CD1c-positive myeloid dendritic cell (primary cell): ENCODE measurements around the gene SREBF1.

Experiments used
- DNase-seq: peaks from one replicate; pipeline ENCODE4 v3.0.0-alpha.2; 2016; ENCODE audit errors: extremely low spot score

SREBF1 gene

DNA sequence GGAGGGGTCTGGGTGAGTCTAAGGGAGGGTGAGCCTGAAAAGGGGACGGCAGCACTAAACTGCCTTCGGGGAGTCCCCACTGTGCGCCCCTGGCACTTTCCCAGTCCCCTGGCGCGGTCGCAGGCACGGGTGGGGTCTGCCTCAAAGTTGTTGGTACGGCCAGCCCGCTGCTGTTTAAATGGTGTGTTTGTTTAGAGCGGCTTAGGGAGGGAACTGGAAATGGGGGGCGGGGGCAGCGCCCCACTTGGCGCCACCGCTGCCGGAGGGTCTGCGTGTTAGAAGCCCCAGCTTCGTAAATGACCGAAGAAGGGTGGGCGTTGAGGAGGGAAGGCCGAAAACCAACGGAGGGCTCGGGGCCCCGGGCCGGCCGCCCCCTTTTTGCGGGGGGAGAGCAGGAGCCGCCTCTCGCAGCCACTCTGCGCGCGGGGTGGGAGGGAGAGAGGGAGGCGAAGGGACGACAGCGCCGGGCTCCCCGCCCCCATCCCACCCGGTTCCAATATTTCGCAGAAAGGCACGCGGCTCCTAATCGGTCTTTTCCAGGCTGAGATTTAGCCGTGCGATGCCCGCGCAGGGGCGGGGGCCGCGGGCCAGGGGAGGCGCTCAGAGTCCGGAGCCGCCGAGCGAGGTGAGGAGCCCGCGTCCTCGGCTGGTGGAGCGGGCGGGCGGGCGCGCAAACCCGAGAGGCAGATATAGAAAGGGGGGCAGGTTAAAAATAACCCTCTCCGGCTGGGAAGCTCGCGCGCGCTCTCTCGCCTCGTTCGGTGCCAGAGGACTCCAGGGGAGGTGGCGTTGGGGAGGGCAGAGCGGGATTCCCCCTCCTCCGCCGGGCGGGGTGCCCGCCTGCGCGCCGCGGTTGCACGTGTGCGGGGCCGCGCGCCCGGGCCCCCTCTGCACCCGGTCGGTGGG lies 54.9 kb downstream of the SREBF1 start:
- peak; percentile 8 for DNase-seq

DNA sequence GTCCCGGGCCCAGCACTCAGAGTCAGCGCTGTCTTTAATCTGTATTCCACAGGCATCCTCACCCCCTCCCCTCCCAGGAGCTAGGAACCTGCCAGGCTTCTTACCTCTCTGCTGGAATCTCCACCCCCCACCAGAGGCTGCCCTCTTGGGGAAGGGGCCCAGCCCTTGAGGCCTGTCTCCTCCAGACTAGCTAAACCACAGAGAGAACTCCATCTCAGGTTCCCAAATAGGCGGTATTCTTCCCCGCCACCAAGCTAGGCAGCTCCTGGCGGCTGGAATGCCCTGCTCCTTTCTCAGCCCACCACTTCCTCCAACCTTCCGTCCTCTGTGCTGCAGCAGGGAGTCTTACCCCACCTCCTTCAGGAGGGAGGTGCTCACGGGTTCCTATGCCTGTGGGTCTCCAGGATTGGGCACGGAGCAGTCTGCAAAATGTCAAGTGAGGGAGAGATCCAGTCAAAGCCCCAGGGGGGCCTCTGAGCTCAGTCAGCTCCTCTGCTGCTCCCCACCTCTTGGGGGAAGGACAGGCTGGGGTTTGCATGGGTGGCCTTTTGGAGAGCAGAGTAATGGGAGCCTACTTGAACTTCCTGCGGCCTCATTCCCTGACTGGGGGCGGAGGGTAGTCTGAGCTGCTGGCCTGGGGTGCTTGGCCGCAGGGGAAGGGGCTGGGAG lies 55.7 kb downstream of the SREBF1 start:
- DNase-seq, result peak; percentile 4

DNA sequence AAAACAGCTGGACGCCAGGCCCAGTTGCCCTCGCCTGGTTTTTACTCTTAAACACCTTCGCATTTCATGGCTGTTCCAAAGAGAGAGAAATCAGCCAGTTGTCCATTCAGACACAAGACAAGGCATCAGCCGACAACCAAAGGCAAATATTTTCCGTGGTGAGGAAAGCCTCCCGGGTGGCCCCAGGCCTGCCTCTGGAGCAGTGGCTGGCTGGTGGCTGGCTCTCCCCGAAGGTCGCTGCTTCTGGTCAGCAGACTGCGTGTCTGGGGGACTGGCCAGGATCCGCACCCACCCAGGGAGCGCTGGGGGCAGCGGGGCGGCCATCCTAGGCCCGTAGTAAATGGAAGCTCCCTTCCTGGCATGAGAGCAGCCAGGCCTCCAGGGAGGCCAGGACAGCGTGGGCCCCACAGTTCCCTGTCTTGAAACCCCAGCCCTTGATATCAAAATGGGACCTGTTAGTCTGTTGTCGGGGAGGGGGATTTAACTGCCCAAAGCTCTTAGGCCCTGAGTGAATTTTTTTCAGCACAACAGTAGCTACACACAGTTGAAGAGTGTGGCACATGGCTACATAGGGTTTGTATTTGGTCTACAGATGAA lies 57.7 kb downstream of the SREBF1 start:
- no peak for DNase-seq

DNA sequence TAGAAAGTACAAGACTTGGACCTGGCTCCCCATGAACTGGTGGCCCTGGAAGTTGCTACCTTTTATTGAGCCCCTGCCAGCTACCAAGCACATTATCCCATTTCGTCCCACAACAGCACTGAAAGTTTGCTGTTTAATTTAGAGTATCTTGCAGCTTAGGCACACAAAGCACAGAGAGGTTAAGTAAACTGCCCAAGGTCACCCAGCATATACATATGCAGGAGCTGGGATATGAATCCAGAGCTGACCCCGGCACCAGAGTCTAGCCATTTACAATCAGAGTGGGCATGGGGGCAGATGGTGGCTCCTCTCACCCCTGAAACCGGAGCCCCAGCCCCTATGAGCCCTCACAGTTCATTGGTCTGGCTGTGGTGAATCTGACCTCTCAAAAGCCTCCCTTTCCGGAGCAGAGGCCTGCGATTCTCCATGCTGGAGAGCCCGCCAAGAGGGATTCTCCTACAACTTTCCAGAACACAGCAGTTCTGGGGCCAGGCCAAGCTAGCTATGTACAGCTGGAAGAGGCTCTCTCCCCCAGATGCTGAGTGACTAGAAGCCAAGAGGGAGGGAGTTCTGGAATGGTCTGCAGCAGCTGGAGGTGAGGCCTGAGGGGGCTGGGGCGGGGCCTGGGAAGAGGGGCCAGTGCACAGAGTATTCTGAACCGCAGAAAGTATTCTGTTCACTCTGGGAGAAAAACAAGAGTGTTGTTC lies 58.3 kb downstream of the SREBF1 start:
- no peak for DNase-seq

DNA sequence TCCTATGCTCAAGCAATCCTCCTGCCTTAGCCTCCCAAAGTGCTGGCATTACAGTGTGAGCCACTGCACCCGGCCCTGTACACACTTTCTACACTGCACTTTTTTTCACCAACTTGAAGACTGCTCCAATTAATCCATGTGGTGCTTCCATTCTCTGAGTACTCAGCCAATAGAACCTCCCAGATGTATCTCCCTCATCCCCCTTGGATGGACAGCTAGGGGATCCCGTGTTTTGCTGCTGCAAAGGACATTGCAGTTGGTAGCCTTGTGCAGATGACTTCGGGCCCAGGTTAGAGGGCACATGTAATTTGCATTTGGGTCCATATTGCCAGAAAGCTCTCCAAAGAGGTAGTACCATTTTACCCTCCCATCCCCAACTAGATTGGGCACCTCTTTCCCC lies 59.9 kb downstream of the SREBF1 start:
- DNase-seq, result no peak

DNA sequence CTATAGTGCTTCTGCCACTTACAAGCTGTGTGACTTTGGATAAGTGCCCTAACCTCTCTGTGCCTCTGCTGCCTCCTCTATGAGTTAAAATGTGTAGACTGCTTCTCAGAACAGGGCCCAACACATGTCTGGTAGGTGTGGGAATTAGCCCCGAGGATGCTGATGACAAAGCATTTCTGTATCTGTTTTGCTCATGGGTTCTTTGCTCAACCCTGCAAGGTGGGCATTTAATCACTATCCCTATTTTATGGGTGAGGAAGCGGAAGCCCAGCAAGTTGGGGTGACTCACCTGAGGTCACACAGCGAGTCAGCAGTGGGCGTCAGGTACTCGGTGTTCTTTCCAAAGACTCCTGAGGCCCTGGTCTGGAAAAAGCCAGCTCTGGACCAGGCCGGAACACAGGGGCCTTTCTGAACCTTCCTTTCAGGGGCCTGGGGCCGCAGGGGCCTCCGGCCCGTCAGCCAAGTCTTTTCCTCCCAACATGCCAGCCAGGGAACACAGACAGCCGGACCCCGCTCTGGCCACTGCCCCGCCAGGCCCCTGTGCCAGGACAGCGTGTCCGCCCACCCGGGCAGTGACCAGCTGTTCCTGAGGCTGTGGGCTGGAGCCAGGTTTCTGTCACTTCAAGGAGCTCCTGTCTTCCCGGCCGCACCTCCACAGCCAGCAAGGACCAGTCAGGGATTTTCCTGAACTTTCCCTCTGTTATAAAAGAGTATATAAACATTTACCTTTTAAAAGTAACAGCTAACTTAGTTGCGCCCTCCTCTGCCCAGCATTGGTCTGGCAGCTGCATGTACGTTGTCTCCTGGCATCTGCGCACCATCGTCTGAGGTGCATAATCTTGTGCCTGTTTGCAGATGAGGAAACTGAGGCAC lies 62.5 kb downstream of the SREBF1 start:
- no peak for DNase-seq

DNA sequence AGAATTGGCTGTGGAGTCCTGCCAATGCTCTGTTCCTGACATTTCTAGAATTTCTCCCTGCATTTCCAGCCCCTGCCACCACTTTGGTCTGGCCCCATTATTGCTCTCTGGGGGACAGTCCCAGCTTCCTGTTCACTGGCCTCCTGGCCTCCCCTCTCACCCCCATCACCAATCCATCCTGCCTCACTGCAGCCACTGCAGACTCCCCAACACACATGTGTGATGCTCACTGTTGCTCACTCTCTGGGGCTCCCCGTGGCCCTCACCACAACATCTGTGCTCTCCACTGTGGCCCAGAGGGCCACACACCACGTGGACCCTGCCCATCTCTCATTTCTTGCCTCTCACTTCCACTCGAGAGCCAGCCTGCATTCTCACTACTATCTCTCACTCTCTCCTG lies 64.6 kb downstream of the SREBF1 start:
- DNase-seq, result no peak

DNA sequence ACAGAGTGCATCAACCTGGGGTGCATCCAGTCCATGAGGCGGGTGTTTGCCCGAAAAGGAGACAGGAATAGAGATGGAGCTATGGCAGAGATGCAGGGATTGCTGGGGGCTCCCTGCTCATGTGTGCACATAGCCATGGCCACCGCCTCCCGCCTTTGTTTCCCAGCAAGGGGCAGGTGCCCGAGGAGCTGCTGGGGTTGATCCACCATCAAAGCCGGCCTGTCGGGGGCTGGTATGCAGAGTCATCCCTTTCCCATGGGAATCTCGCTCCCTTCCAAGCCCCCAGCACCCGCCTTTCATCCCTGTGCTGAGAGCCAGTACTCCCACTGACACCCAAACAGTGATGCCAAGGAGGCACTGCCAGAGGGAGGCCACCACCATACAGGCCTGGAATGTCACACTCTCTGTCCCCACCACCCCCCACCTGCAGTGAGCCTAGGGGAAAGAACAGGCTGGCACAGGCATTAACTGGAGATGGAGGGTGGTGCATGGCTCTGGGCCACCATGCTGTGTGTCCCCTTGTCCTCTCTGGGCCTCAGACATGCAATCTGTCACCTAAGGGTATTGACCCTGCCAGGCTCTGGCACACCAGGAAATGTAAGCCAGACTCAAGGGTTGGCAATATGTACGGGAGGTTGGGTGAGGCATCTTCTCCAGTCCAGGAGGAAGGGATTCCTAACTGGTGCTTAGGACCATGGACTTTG lies 65.1 kb downstream of the SREBF1 start:
- DNase-seq, result no peak

DNA sequence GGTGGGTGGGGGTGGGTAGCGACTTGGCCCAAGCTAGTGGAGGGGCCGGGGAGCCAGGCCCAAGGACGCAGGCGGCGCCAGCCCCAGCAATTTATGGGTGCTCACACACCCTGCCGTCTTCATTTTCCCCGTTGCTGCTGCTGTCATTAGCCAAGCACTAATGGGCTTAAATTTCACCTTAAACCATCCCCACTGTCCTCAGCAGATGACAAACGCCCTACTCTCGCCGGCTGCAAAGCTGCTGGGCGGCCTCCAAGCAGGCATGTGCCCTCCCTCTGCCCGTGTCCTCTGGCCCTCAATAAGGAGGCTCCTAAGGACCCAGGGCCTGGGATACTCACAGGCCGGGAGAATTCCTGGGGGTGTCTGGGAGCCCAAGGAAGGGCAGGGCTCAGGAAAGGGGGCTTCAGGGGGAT lies 66.1 kb downstream of the SREBF1 start:
- DNase-seq, result no peak

DNA sequence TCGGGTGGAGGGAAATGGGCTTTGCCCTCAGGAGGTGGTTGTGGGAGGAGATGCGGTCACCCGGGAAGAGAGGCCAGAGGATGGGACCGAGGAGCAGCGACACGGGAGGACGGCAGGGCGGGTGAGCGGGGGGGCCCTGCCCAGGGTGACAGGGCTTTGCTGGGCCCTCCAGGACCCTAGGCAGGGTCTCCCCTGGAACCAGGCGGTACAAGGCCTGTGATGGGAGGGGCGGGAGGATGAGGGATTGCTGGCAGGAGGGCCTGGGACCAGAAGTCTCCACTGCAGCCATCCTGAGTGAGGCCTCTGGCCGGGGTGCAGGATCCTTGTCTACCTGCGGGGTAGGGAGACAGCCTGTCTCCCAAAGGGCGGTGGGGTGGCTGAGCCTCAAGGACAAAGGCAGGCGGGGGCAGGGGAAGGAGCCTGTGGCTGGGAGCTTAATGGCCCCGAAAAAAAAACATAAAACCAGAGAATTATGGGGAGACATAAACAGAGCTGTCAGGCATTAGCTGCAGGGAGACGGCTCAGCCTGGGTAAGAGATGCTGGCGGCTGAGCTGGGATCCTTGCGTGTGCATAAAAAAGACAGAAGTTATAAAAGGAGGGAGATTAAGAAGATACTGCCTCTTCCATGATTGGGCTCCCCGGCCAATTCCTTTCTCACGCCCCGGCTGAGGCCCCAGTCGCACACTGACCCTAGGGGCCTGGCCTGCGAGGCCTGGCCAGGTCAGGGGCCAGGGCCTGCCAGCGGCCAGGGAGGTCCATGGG lies 66.7 kb downstream of the SREBF1 start:
- no peak for DNase-seq

DNA sequence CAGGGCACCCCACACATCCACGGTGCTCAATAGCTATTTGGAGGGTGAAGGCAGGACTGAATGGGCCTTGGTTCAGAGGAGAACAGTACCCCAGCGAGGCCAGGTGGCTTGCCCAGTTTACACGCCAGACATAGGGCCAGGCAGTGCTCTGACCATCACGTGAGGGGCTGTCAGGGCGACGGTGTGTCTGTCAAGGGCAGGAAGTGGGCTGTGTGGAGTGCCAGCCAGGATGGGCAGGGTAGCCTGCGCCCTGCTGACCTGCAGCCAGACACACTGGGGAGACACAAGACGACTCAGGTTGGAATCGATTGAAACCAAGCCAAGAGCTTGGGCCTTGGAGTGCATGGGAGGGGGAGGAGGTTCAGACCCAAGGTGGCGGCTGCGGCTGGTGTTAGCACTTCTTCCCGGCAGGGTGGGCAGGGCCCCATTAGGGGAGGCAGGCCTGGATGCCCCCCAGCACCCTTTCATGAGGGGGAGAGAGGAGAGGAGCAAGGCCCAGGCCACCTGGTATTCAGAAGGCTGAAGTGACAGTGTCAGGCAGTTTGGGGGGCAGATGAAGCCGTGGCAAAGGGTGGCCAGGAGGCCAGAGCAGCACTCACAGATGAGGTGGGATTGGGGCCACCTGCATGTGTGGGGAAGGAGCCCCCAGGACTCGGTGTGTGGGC lies 68.2 kb downstream of the SREBF1 start:
- no peak for DNase-seq

DNA sequence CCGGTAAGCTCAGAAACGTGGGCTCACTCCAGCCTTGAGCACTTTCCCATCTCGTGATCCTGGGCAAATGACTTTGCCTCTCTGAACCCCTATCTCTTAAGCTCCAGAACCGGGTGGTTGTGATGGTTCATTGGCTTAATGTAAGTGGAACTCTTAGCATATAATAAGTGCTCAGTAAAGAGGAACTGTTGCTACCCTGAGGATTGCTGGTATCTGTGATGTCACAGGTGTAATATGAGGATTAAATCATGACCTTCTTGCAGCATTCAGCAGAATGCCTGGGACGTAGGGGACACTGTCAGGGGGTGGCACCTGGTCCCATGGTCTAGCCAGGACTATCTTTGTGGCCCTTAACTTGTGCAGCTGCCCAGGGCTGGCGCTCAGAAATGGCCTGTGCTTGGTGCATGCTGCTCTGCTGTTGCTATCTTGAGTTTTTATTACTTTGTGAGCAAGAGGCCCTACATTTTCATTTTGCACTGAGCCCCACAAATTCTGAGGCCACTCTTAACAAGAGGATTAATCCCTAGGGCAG lies 68.8 kb downstream of the SREBF1 start:
- DNase-seq, result no peak

DNA sequence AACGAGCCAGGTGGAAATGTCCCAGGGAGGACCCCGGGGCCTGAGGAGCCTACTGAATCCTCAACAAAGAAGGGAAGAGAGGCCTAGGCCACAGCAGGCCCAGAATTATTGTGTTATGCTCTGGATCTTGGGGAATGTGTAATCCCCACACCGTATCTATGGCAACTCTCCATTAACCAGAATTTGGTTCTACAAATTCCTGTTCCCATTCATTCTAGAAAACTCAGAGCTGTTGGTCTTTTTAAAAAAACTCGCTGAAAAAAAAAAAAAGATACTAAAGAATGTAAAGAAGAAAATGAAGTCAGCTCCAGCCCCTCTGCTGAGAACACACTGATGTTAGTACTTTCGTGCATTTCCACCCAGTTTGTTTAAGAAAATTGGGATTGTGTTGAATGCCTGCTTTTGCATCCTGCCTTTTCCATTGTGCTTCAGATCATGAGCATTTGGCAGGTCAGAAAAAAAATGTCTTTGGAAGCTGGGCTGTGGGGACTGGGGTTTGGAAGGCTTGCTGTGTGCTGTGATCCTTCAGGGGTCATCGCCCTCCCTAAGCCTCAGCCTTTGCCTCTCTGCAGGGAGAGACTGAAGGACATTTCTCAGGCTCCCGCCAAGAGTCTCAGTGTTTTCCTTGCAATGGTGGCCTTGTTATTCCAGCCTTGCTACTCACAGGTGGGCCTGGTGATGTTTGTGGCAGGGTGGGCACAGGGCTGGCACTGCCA lies 69.5 kb downstream of the SREBF1 start:
- no peak for DNase-seq

DNA sequence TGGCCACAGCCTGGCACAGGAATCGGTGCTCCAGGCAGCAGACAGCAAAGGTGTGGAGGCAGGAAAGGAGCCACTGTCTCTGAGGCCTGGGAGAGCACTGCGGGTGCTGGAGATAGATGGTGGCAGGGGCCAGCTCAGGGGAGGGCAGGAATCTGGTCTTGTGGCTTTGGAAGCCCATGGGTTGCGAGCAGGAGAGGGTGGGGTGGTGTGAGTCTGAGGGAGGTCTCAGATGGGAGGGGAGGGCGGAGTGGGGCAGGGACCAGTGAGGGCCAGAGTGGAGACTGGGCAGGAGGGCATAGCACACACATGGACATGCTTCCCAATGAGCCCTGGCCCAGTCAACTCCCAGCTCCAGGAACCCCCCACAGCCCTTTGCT lies 70.1 kb downstream of the SREBF1 start:
- no peak for DNase-seq

DNA sequence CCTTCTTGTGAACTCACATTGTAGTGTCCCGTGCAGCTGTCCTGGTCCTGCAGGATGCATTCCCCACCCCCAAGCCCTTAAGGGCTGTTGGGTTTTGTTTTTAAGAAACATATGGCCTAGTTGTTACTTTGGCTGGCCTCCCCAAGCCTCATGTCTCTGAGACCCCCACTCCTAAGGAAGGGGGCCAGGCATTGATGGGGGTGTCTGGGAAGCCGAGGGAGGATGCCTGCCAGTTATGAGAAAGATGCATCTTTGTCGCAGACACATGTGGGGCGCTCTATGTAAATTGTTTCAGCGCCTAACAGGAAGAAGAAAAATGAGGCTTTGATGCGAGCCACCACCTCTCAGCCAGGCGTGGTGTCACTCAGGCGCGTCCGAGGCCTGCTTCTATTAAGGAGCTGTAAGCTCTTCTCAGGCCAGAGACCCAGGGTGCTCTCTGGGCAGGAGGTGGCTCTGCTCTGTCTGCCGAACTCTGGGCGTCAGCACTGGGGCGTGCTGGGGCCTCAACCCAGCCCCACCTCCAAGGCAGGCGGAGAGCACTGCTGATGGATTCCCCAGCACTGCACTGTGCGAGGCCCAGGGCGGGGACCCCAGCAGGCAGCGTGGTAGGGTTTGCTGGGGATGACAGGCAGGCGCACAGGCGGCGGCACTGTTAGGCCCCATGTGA lies 70.6 kb downstream of the SREBF1 start:
- DNase-seq, result no peak

DNA sequence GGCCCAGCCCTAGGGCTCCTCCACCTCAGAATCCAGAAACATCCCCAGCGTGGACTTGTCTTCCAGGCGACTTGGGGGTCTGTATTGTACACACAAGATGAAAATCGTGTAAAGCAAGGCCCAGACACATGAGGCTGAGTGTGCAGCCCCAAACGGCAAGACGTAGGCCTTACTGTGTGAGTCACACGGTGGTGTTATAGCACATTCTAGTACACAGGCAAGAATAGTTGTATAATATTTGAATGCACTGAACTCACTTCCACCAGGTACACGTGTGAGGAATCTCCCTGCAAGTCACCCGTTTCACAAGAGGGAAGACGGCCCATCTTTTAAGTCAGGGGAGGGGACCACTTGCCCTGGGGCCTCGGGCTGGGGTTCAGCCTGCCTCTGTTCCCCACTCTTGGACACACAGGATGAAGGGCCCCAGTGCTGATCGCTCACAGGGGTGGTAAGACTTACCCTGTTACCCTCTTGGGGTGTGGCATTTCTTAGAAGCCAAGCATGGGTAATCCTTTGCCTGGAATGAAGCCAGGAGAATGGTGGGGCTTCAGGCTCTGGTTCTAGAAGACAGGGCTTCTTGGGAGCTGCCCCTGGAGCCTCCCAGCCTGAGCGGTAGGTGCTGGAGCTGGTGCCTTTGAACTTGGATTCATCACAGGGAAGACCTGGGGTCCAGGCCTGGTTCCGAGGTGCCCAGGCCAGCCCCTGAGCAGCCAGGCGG lies 71.3 kb downstream of the SREBF1 start:
- no peak for DNase-seq

DNA sequence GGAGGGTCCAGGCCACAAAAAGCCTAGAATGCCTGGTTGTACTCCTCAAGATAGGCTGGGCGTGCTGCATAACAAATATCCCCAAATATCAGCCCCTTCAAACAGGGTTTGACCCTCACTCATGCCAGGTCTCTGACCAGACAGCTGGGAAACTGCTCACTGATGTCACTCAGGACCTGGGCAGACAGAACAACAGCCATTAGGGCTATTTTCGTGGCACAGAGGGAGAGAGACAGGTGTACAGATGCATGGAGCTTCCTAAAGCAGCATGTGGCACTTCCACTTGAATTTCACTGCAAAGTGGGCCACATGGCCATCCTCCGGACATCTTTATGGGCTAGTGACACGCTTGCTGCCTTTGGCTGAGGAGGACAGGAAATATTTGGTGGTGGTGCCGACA lies 73.1 kb downstream of the SREBF1 start:
- no peak for DNase-seq
